ENCODE data around the gene TMEM117. TPM values are rescaled to one million over a fixed set of nuclear protein-coding genes. Genes with fewer than 3 reads are reported as not detected.

TMEM117 gene
- total and polyA plus RNA-seq, 2 donors (not counting 3 experiments of a cell fraction or from before 2014, with no cell fraction given): 1.2 to 3.8 TPM

DNA sequence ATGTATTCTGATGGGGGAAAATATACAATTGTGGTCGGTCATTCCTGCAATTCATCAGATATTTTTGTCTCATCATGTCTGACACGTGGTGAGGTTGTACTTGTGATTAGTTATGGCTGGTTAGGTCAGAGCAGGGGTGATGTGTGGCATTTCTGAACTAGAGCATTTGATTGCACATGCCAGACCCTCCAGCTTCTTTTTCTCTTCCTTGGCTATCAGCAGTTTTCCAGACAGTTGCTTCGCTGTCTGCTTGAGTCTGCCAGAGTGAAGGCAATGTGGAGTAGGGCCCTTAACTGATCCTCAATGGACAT is 25.9 kb downstream of the TMEM117 start:
- Histone ChIP-seq H3K27ac (ENCODE audit: insufficient read depth, low read depth, low read length) (no peak overlapping the region), H3K4me2 (ENCODE audit: insufficient read depth, low read length) (no peak overlapping the region), H3K4me1 (ENCODE audit: control insufficient read depth, extremely low read depth, insufficient read depth, low read length) (no peaks in the 10 kb centered on the region), H3K9me1 (replicated peaks; ENCODE audit: control insufficient read depth, extremely low read depth, insufficient read depth, low read length) (no peaks in the 10 kb centered on the region), H3K79me2 (ENCODE audit: control insufficient read depth, insufficient read depth, low read length) (no peaks in the 10 kb centered on the region), H3K9me3 (replicated peaks; ENCODE audit: control insufficient read depth, insufficient read depth, low read length) (no peaks in the 10 kb centered on the region), H4K20me1 (replicated peaks; ENCODE audit: control insufficient read depth, extremely low read depth, insufficient read depth, low read length) (no peaks in the 10 kb centered on the region), H3K27me3 (ENCODE audit: control insufficient read depth in 2 of 2, insufficient read depth in 2 of 2, low read length in 2 of 2) (no peaks in the 10 kb centered on the region), H2AFZ (ENCODE audit: low read depth, low read length) (no peak overlapping the region), H3K9ac (replicated peaks; ENCODE audit: extremely low read depth, insufficient read depth, low read length) (no peak overlapping the region), H3K36me3 (ENCODE audit: control insufficient read depth in 2 of 2, extremely low read depth in 1 of 2, insufficient read depth in 2 of 2, low read length in 2 of 2) (no peaks in the 10 kb centered on the region), H3K4me3 (replicated peaks in 1 of 3; ENCODE audit: insufficient read depth in 1 of 3, low read depth in 1 of 3, low read length in 3 of 3) (no peak overlapping the region)
- dilution Hi-C loops (cut with MboI; ENCODE audit: extremely low pct_ligation_motif_present, low sequenced_read_pairs) (no loop called here), intact Hi-C loops (cut with micrococcal nuclease) (no loop called here)
- POLR2A ChIA-PET: no interaction called here
- BruUV-seq (replicated peaks): no TSS peak
- FAIRE-seq (no peak), DNase-seq (ENCODE audit: low read depth, low spot score) (no peak)
- no peak for TF ChIP-seq MYC (IDR thresholded peaks at IDR 0.05; ENCODE audit: low read depth, low read length)
- TF ChIP-seq POLR2AphosphoS5 (IDR thresholded peaks at IDR 0.05; ENCODE audit: insufficient read depth, low read depth, low read length): no peak
- no peak for TF ChIP-seq POLR2A (IDR thresholded peaks at IDR 0.05; ENCODE audit: low read depth, low read length)
- TF ChIP-seq JUN (IDR thresholded peaks at IDR 0.05; ENCODE audit: borderline replicate concordance, insufficient read depth, insufficient read length, low read depth): no peak
- TF ChIP-seq FOS (IDR thresholded peaks at IDR 0.05; ENCODE audit: borderline replicate concordance, insufficient read depth, low read length): no peak
- TF ChIP-seq MAX (IDR thresholded peaks at IDR 0.05; ENCODE audit: insufficient read depth, insufficient read length): no peak
- no peak for TF ChIP-seq EZH2 (IDR thresholded peaks at IDR 0.05; ENCODE audit: borderline replicate concordance, low read depth, low read length, severe bottlenecking)
- no peak for TF ChIP-seq GATA2 (IDR thresholded peaks at IDR 0.05; ENCODE audit: insufficient read depth, insufficient read length, low read depth, low read length)
- TF ChIP-seq CTCF (IDR thresholded peaks at IDR 0.05; ENCODE audit: extremely low read depth in 1 of 2, insufficient read depth in 1 of 2, low read depth in 1 of 2, low read length in 2 of 2): no peak
- CTCF ChIA-PET: no interaction called here

Measured in endothelial cell of umbilical vein (primary cell).